SIG-M5 (cell line): Measurements from ENCODE around the gene SPINK1.
"Not testable (repeated sequence)": the region's sequence is repeated elsewhere in the genome, so short reads cannot be mapped to it uniquely, and the experiment has no call there.

ENCODE experiments used
- DNase-seq: peaks from one replicate; lab custom pipeline; 2025; lab: John Stamatoyannopoulos, UW

Gene SPINK1

DNA sequence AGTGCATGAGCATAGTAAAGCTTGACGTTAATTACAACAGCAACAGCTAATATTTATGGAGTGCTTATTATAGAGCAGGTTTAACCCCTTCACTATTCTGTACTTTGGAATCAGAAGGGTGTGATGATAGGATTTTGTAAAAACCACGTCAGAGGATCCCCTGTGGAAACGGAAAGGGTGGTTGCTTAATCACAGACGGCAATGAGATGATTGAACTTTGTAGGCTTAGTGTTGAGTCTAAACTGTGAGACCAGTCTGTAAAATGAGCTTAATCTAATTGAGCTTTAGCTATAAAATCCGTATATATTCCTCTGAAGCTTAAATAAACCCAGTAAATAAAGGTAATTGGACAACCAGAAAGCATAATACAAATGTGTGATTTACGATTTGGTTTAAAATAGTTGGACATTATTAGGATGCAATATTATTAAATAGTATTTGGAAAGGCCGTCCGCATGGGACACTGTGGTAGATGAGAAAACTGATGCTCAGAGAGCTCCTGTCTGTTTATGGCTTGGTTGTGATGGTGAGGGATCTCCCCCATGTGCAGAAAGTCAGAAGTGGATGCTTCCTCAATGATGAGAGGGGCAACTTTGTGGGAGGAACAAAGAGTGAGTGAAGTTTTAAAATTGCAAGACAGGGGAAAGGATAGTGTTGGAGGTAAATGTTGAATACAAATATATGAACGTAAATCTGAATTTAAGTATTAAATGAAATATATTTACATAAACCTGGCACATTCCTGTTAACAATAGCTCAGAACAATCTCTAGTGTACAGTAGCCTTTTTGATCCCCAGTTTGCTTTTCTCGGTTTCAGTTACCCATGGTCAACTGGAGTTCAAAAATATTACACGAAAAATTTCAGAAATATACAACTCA is 23.7 kb upstream of the SPINK1 start:
- DNase-seq = no peak

DNA sequence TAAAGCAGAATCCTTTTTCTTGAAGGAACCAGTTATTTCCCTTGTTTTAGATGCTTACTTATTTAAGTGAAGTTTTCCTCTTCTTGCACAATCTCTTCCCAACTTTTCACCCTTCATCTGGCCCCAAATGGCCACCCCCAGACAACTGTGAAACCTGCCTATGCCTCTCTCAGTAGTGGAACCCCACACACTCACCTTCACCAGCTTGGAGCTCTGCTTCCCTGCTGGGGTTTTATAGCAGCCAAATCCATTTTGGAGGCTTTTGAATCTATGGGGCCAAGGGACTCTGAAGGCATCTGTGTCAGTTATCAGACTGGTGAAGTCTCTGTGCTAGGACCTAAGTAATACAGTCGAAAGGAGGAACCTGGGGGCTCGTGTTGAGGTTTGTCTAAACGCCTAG is 22.9 kb upstream of the SPINK1 start:
- DNase-seq = no peak

DNA sequence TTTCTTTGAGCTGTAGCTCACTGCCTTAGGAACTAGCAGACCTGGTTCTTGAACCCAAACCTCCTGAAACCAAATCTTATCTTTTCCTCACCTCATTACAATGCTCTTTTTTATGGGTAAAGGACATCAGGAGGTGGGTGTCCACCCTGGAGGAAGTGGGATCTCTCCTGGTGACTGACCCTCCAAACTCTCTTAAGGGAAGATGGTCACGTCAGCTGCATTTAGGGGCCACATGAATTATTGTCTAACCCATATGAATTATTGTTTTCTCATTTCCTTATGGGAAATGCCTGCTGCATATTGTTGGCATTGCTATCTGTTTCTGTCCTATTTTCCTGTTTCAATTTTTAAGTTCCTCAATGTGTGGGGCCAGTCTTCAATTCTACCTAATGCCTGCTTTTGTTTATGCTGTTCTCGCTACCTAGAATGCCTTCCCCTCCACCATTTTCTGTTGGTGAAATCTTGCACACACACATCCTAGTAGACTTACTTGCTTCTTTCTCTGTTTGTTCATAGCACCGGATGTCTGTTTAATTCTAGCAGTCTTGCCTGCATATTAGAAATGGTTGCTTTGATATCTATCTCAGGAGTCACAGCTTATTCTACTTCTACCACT is 22.0 kb upstream of the SPINK1 start:
- no peak for DNase-seq

DNA sequence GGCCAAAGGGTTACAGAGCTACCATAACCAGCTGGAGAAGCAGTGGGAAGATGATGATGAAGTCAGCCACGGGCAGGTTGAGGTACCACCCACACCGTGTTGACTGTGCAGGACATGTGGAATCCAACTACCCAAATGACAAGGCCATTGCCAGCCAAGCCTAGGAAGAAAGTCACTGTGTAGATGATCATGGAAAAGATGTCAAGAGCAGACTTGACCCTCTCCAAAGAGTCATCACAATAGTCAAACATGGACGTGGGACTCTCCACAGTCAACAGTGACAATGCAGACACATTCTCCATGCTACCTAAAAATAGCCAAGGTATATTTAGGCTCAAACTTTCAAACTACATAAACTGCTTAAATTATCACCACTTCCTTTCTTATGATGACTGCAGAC is 20.9 kb upstream of the SPINK1 start:
- no peak for DNase-seq

DNA sequence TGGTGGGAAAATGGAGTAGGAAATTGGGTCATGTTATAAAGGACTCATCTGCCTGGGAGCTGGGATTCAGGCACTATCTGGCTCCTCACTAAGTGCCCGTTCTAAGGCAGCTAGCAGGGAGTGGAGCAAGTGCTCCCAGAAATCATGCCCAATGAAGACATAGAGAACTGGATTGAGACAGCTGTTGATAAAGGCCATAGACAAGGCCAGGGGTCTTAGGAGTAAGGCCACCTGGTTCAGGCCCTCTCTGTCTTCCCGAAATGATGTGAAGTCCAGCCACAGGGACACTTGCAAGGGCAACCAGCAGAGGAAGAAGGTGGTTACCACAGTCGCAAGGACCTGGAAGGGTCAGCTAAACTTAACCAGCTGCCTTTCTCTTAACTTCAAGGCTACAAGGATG is 20.1 kb upstream of the SPINK1 start:
- DNase-seq = no peak

DNA sequence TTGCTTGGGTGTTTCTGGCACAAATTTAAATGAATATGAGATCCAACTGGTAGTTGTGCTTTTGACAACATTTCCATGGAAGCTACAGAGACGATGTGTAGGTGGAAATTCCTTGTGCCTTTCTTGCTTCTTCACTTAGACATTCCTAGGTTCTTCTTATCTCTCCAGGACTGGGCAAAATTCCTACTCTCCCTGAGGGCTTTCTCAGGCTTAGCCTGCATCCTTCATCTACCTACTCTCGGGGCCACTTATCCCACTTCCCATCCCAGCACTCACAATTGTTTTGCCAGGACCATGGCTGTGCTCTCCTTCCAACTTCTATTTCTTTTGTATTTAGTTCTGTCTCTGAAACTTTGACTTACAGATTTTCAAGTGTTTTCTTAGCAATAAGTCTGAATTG is 17.8 kb upstream of the SPINK1 start:
- DNase-seq = no peak

DNA sequence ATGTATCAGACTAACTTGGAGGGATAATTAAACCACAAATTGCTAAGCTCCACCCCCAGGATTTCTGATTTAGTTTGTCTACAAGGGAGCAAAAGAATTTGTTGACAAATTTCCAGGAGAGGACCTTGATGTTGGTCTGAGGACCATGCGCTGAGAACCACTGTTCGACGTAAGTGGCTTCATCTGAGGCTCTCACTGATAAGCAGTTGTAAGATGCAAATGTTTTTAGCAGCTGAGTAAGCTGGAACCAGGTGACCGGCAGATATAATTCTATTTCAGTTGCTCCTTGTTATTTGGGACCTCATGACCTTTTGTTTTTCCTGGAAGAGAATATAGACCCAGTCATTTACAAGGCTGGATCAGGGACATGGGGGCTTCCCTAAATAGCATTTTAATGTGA is 14.1 kb upstream of the SPINK1 start:
- DNase-seq = no peak

DNA sequence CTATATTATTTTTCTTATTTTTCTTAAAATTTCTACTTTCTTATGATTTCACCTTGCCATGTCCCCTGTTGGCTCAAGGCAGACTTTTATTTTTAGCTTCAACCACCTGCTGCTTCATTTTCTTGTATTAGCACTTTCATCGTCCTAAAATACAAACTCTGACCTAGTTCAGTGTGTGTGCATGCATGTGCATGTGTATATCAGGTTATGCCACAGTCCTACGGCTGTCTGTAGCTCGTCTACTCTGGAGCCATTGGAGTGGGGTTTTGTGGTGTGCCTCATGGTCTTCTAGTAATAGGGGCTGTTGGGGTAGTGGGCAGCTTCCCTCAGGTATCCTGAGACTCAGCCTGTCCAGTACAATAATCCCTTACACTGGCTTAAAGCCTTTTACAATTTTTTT is 13.4 kb upstream of the SPINK1 start:
- DNase-seq = no peak

DNA sequence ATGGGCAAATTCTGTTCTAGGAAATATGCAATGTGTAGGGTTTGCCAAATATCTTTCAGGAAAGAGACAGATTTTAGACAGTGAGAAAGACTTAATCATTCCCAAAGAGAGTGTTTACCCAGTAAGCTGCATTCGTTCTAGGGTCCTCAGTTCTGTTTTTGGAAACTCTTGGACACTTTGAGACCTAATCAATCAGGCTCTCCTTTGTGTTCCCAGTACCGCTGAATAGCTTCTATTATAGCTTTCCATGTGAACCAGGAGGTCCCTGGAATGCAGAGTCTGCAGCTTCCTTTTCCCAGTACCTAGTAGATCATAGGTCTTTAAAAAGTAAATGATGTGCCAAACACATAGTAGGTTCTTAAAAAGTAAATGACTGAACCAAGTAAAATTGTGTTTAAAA is 11.4 kb upstream of the SPINK1 start:
- DNase-seq = no peak

DNA sequence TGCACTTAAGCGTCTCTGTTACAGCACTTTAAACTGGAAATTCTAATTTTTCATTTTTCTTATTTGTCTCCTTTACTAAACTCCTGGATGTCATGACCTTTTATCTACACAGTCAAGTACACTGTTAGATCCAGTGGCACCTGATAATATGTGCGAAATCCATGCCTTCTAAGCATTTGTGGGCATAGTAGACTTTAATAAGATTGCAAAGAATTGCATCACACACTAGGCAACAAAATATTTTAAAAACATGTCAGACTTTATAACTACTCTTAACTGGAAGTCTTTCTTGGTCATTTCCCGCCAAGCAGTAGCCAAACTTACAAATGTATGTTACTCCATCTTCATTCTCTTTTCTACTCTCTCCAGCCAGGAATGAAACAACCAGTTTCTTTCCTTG is 5.0 kb upstream of the SPINK1 start:
- DNase-seq = no peak

DNA sequence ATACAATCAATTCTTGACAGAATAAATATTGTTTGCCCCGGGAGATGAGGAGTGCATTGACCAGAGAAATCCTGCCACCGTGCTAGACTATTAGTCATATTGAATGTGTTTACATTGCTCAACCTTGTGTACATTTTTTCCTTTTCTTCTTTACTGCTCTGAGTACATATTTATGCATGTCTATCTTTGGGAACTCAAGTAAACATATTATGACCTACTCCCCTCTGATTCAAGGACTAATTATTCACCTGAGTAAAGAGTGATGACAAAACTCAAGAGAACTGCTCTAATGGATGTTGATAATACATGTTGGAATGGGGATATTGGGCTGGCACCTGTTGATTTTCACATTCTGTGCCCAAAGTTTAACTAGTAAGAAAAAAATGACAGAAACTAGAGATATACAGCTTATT is 3.9 kb upstream of the SPINK1 start:
- no peak for DNase-seq

DNA sequence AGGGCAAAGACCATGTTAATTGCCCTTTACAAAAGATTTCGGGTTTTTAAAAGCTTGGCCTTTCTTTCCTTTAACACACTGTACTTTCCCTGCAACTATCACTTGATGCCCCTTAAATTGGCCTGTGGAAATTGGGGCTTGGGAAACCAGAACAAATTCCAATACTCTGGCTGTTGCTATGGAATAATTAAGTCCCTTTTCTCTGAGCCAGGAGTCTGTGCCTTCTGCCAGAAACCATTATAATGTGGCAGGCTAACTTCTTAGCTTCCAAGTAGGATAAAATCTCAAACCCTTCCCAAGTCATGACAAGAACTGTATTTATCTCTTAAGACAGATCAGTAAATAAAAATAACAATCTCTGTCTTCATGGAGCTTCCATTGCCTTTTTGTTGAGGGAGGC is 1.1 kb upstream of the SPINK1 start:
- DNase-seq = no peak

DNA sequence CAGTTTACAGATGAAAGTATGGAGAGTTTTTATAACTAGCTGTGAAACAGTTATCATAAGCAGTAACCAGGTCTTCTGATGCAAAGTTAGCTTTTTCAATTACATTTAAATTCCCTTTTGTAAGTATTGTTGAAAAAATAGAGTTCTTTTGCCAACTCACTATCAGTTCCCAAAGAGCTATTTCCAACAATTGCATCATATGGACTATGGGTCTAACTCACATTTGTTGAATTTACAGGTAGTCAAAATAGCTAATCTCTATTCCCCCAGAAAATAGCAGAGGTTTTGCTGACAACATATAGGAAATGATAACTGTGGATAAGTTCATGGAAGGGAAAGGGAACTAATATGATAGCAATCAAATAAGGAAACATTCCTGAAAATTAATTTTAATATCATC is 1.4 kb downstream of the SPINK1 start:
- DNase-seq = no peak

DNA sequence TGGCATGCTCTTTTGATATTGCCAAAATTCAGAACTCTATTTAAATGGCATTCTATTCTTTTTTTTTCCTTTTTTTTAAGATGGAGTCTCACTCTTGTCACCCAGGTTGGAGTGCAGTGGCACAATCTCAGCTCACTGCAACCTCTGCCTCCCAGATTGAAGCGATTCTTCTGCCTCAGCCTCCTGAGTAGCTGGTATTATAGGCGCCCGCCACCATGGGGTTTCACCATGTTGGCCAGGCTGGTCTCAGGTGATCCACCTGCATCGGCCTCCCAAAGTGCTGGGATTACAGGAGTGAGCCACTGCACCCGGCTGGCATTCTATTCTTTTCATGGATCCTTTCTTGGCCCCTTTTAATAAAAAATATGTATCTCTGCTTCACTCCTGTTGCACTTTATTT is 4.5 kb downstream of the SPINK1 start:
- DNase-seq = not testable (repeated sequence)

DNA sequence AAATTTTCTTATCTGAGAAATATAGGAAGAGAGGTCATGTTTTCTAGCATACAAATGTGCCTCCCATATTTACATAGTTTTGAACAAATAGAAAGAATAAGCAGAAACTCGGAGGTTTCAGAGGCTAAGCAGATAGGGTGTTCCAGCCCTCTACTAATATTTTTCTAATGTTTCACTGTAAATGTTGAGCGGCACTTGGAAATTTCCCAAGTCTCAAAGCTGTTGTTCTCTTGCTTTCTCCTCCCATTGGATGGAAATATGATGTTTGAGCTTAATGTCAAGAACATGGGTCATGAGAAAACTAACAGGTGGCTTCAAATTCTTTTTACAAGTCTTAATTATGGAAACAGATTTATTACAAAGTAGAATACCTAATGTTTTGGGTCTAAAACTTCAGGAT is 5.1 kb downstream of the SPINK1 start:
- no peak for DNase-seq

DNA sequence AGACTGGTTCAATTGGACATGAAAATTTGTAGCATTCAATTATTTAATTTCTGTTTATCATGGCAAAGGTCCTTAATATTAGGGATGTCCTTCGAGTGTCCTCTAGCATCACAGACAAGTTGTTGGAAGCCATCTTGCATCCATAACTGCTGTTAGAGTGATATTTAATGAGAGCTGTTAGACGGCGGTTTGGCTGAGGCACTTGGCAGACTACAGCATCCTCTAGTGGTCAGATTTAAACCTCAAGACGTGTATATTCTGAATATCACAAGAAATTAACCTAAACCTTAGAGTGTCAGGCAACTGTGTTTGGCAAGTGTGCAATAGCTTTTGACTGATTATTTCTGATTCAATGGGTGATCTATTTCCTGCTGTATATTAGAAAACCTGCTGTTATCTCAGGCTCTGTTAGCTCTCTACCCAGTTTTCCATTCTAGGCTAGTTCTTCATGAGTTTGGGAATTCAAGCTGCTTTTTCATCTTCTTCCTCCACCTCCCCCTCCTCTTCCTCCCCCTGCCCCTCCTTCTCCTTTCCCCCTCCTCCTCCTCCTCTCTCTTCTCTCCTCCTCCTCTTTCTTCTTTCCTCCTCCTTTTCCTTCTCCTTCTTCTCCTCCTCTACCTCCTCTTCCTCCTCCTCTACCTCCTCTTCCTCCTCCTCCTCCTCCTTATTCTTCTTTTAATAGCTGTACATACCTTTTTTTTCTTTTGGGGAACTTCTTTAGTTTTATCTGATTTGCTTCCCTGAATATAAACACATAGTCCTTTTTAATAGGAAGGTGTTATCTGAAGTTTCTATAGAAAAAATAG is 8.6 kb downstream of the SPINK1 start:
- no peak for DNase-seq

DNA sequence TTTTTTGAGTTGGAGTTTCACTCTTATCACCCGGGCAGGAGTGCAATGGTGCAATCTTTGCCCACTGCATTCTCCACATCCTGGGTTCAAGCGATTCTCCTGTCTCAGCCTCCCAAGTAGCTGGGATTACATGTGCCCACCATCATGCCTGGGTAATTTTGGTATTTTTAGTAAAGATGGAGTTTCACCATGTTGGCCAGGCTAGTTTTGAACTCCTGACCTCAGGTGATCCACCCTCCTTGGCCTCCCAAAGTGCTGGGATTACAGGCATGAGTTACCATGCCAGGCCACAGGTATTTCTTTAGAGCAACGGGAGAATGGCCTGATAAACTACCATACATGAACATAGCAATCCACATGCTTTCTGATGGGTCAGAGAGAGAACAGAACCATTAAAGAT is 9.2 kb downstream of the SPINK1 start:
- DNase-seq = not testable (repeated sequence)

DNA sequence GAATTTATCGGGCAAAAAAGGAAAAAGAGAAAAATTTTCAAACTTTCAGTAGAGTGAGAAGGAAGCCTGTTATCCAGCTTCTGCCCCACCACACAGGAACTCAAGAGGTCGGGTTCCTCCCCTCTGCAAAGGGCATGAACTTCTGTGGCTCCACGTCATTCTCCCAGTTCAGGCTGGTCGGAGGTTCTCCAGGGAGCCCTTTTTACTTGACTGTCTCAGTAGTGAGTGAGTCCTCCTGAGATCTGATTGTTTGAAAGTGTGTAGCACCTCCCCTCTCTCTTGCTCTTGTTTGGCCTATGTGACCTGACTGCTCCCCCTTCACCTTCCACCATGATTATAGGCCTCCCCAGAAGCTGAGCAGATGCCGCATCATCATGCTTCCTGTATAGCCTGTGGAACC is 9.7 kb downstream of the SPINK1 start:
- DNase-seq = no peak

DNA sequence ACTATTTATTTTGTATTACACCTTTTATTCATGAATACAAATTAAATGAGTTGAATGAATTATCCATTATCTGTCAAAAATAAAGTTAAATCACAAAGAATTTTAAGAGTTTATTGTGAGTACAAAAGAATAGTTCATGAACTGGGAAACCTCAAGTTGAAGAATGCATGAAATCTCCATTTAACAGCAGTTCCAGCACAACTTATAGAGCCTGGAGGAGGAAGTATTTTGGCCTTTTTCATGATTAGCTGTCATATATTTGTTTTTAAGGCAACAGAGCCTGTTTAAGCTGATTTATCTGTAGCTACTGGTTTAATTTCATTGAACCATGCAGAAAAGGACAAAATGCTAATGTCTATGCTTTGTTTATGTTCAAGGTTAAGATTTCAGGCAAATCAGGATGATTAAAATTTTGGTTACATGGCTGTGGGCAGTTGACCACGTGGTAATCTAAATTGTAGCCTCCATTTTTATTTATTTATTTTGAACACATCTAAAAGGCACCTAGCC is 12.2 kb downstream of the SPINK1 start:
- no peak for DNase-seq

DNA sequence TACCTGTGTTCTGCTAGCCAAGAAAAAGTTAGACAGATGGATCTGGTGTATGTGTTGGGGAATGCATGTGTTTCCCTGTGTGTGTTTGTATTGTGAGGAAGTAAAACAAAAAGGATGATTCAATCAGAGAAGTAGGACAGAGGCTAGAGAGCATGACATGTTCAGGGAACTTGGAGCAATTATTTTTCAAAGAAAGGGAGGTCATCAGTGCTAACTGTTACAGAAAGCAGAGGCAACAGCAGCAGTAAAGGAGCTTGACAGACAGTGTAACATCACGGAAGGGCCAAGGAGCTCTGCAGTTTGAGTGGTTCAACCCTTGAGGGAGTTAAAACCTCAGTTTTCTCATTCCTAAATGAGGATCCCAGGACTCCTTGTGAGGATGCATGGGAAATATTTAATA is 13.2 kb downstream of the SPINK1 start:
- no peak for DNase-seq

DNA sequence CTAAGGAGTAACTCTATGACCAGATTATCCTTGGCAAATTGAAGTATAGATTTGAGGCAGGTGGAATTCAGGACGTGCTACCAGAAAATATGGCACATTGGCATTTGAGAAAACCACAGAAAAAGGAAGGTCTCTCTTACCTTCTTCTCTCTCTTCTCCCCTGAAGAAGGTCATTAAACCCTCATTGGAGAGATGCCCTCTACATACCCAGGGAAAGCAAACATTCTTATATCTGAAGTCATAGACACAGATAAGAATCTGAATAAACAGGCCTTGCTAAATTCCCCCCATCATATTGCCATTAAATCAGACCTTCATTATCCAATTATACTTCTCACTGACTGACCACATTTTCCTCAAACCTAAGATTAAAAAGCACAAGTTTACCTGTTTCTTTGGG is 17.8 kb downstream of the SPINK1 start:
- no peak for DNase-seq

DNA sequence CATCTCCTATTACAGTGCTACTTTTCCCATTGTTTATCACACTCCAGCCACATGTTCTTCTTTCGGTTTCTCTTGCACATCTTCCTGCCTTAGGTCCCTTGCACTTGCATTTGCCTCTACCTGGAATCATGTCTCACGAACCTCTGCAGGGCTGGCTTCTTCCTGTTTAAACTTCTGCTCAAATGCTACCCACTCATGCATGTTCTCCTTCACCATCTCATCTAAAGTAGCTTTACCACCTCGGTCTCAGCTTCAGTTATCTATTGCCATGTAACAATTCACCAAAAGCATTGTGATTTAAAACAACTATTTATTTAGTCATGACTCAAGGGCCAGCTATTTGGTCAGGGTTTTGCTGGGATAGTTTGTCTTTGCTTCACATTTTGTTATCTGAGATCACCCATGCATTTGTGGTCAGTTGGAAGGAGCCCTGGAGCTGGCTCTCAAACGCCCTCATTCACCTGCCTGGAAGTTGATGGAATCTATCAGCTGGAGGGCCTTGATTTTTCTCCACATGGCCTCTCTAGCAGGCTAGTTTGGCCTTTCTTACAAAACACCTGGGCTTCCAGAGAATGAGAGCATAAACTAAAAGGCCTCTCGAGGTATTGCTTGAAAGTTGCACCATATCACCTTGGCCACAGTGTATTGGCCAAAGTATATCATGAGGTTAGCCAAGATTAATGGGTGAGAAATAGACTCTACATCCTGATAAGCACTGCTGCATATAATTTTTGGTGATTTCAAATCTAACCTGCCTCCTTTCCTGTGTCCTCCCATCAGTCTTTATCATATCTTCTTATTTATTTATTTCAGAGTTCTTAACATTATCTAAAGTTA is 21.4 kb downstream of the SPINK1 start:
- DNase-seq = no peak
